ENCODE measurements around the gene PHACTR3.

PHACTR3 gene

GRCh38 chr20:59804871-59805665 is 200.7 kb downstream of the PHACTR3 start:
- Histone ChIP-seq H3K27me3 (ENCODE audit: control insufficient read depth, insufficient read depth, low read length) (no peaks in the 10 kb centered on the region), H2AFZ (no peak overlapping the region), H3K36me3 (ENCODE audit: control insufficient read depth, insufficient read depth, low read length) (no peaks in the 10 kb centered on the region), H3K4me2 (ENCODE audit: low read length) (no peak overlapping the region), H3K27ac (no peak overlapping the region), H3K4me3 (ENCODE audit: low read depth, low read length) (no peak overlapping the region), H3K4me1 (no peaks in the 10 kb centered on the region), H3K9me3 (ENCODE audit: control insufficient read depth, low read length) (no peaks in the 10 kb centered on the region), H3K9ac (no peak overlapping the region), H3K79me2 (no peaks in the 10 kb centered on the region)
- TF ChIP-seq CTCF (IDR thresholded peaks at IDR 0.05): no peak

- no peaks in the 10 kb centered on the region for H3K4me1 ChIP-seq
- no peaks in the 10 kb centered on the region for H3K9me3 ChIP-seq (ENCODE audit: control insufficient read depth, low read length)
- H3K27me3 ChIP-seq (ENCODE audit: control insufficient read depth, insufficient read depth, low read length): no peaks in the 10 kb centered on the region
- no peak overlapping the region for H3K4me2 ChIP-seq (ENCODE audit: low read length)
- H3K4me3 ChIP-seq (ENCODE audit: low read depth, low read length): no peak overlapping the region
- no peak overlapping the region for H3K27ac ChIP-seq
- no peak for TF ChIP-seq CTCF (IDR thresholded peaks at IDR 0.05)
- H2AFZ ChIP-seq: no peak overlapping the region
- H3K36me3 ChIP-seq (ENCODE audit: control insufficient read depth, insufficient read depth, low read length): no peaks in the 10 kb centered on the region
- H3K79me2 ChIP-seq: no peaks in the 10 kb centered on the region
- H3K9ac ChIP-seq: no peak overlapping the region
These were observed 201.6 kb downstream of the PHACTR3 start for GRCh38 chr20:59805786-59806577.

GRCh38 chr20:59806578-59806975 is 202.2 kb downstream of the PHACTR3 start:
- H3K4me2 ChIP-seq (ENCODE audit: low read length): no peak overlapping the region
- TF ChIP-seq CTCF (IDR thresholded peaks at IDR 0.05): no peak
- H3K36me3 ChIP-seq (ENCODE audit: control insufficient read depth, insufficient read depth, low read length): no peaks in the 10 kb centered on the region
- H3K4me3 ChIP-seq (ENCODE audit: low read depth, low read length): no peak overlapping the region
- no peaks in the 10 kb centered on the region for H3K27me3 ChIP-seq (ENCODE audit: control insufficient read depth, insufficient read depth, low read length)
- no peak overlapping the region for H2AFZ ChIP-seq
- no peaks in the 10 kb centered on the region for H3K4me1 ChIP-seq
- H3K9me3 ChIP-seq (ENCODE audit: control insufficient read depth, low read length): no peaks in the 10 kb centered on the region
- H3K27ac ChIP-seq: no peak overlapping the region
- H3K9ac ChIP-seq: no peak overlapping the region
- H3K79me2 ChIP-seq: no peaks in the 10 kb centered on the region

GRCh38 chr20:59807909-59808728 is 203.8 kb downstream of the PHACTR3 start:
- no peak overlapping the region for H2AFZ ChIP-seq
- no peaks in the 10 kb centered on the region for H3K36me3 ChIP-seq (ENCODE audit: control insufficient read depth, insufficient read depth, low read length)
- no peak for TF ChIP-seq CTCF (IDR thresholded peaks at IDR 0.05)
- no peak overlapping the region for H3K4me2 ChIP-seq (ENCODE audit: low read length)
- no peaks in the 10 kb centered on the region for H3K4me1 ChIP-seq
- no peak overlapping the region for H3K27ac ChIP-seq
- no peaks in the 10 kb centered on the region for H3K27me3 ChIP-seq (ENCODE audit: control insufficient read depth, insufficient read depth, low read length)
- H3K4me3 ChIP-seq (ENCODE audit: low read depth, low read length): no peak overlapping the region
- no peak overlapping the region for H3K9ac ChIP-seq
- H3K79me2 ChIP-seq: no peaks in the 10 kb centered on the region
- no peaks in the 10 kb centered on the region for H3K9me3 ChIP-seq (ENCODE audit: control insufficient read depth, low read length)

Measured in parathyroid adenoma (tissue), 2 donors.